Muscle layer of duodenum (tissue), 2 donors: Measurements from ENCODE around the gene HDAC4.

Experiments
- H3K27ac ChIP-seq: one replicate; pipeline ENCODE4 v1.7.0; 2013; ENCODE audit warnings: mild to moderate bottlenecking, low read length
- H3K27me3 ChIP-seq: one replicate; pipeline ENCODE4 v1.7.0; 2013; ENCODE audit warnings: low read depth, mild to moderate bottlenecking, control low read depth, low read length
- H3K36me3 ChIP-seq, 2 donors: one replicate each; pipeline ENCODE4 v1.7.0; 2013; ENCODE audit warnings: low read length in 2 of 2, control low read depth in 1 of 2, mild to moderate bottlenecking in 1 of 2; ENCODE audit not compliant: insufficient read depth in 2 of 2, control insufficient read depth in 1 of 2
- H3K4me1 ChIP-seq, 2 donors: one replicate each; pipeline ENCODE4 v1.7.0; 2013; ENCODE audit warnings: low read length in 2 of 2, mild to moderate bottlenecking in 2 of 2, control low read depth in 1 of 2, moderate library complexity in 1 of 2; ENCODE audit not compliant: insufficient read depth in 2 of 2, control insufficient read depth in 1 of 2
- H3K4me3 ChIP-seq, 2 donors: one replicate each; pipeline ENCODE4 v1.7.0; 2013; ENCODE audit warnings: low read length in 2 of 2, low read depth in 1 of 2, mild to moderate bottlenecking in 1 of 2
- H3K9me3 ChIP-seq, 2 donors: one replicate each; pipeline ENCODE4 v1.7.0; 2013; ENCODE audit warnings: low read length in 2 of 2, control low read depth in 1 of 2, mild to moderate bottlenecking in 1 of 2; ENCODE audit not compliant: control insufficient read depth in 1 of 2
- donor health status: healthy.

The HDAC4 gene

DNA sequence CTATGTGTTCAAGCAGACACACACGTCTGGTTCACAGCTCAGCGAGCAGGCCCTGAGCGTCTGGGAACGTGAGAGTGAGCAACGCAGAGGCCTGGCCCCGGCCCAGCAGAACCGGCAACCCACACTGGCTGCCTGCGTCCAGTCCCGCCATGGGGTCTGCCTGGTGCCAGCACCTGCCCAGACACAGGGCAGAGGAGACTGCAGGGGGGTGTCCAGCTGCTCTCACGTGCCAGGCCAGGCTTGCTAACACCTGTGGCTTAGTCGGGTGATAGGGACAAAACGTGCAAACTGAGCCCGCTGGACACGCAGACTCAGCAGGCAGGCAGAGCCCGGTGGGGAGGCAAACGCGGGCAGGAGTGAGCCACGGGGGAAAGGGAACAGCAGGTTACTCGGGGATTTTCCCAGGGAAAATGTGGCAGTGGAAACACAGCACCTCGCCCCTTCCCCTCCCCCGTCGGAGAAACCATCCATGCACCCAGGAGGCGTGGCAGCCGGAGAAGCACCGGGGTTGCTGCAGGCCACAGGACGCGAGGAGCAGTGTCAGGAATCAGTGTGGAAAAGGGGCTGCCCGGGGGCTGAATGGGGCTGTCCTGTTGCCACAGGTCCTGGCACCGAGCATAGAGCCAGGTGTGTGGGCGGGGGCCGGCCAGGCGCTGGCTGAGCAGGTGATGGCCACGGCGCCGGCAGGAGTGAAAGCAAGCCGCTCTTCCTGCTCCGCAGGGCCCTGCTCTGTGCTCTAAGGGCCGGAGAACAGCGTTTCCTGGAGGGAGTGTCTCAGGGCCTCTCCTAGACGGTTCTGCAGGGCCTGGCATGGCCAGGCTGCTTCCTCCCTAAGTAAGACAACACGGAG lies 154.7 kb downstream of the HDAC4 start:
- no peaks in the 10 kb centered on the region for H3K27me3 ChIP-seq
- no peaks in the 10 kb centered on the region for H3K36me3 ChIP-seq
- H3K27ac ChIP-seq = peak overlapping the region; percentile 3
- no peaks in the 10 kb centered on the region for H3K9me3 ChIP-seq
- H3K4me3 ChIP-seq = no peak overlapping the region
- peaks cover 0 to 39% of the 10 kb centered on the region in 2 donors for H3K4me1 ChIP-seq

DNA sequence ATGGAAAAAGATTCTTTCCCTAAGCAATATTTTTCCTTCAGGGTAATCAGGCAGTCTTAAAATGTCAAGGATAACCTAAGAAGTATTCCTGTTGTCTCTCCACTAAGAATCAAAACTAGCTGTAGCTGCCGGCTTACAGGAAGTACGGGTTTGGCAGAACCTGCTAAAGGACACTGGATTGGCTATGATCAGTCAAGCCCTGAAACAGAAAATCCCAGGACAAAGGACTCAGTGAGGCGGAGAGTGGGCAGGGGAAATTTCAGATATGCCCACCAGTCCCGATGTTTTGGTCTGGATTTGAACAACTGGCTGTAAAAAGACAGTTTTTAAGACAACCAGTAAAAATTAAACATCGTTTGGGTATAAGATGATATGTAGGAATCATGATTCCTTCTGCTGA lies 155.7 kb downstream of the HDAC4 start:
- Histone ChIP-seq H3K27ac (peak overlapping the region; percentile 3), H3K4me3 (no peak overlapping the region), H3K9me3 (no peaks in the 10 kb centered on the region), H3K36me3 (no peaks in the 10 kb centered on the region), H3K27me3 (no peaks in the 10 kb centered on the region), H3K4me1 (peaks cover 4 to 45% of the 10 kb centered on the region in 2 donors)

DNA sequence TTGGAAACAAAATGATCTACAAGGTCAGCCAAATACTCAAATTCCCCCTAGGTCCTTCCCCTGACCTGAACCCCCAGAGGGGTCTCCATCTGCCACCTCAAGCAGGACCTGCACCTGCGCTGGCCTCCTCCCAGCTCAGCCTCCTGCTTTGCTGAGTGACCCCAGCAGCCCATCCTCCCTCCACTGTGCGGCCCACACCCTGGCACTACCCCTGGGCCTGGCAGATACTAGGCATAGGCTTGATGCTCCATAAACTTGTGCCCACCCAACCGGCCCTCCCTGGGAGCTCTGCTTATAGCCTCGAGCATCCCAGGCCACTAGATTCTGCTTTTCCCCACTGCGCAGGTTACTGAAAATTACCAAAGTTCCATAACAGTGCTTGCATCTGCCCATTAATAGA lies 156.2 kb downstream of the HDAC4 start:
- Histone ChIP-seq H3K4me1 (peaks cover 5 to 46% of the 10 kb centered on the region in 2 donors), H3K4me3 (no peak overlapping the region), H3K9me3 (no peaks in the 10 kb centered on the region), H3K27me3 (no peaks in the 10 kb centered on the region), H3K36me3 (no peaks in the 10 kb centered on the region), H3K27ac (no peak overlapping the region)

DNA sequence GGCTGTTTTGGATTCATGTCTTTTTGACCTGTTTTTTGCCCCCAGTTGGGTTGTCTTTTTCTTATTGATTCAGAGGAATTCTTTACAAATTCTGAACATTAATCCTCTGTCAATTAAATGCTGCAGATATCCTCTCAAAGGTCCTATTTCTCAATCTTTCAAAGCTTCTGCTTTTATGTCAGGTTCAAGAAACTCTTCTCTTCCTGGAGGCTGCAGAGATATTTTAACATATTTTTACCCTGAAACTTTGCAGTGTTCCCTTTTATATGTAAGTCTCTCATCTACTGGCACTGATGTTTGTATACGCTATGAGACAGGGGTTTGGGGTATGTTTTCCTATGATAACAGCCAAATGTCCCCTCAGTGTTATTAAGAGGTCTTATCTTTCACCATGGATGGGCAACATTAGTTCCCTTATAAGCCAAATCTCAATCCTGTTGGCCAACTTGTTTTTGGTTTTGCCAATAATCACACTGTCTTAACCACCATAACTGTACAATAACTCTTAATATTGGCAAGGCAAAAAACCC lies 159.3 kb downstream of the HDAC4 start:
- peaks cover 5 to 56% of the 10 kb centered on the region in 2 donors for H3K4me1 ChIP-seq
- H3K27me3 ChIP-seq = no peaks in the 10 kb centered on the region
- no peaks in the 10 kb centered on the region for H3K9me3 ChIP-seq
- H3K4me3 ChIP-seq = no peak overlapping the region
- no peak overlapping the region for H3K27ac ChIP-seq
- H3K36me3 ChIP-seq = no peaks in the 10 kb centered on the region

DNA sequence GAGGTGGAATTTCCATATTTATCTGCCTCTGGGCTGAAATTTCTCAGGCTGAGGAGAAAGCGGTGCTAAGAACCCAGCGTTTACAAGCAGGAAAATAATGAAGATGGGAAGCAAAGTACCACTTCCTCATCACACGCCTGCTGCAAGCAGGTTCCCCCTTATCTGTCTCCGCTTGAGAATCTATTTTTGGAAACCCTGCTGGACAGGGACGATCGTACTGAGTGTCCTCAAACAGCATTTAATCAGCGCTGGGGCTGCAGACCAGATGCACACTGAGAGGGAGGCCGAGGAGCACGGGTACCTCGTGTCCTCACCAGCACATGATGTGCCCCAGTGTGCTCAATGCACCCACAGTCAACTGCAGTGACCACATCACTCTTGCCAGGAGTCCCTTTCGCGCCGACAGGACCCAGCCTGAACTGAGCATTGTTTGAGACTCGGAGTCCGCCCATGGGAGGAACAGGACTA lies 160.4 kb downstream of the HDAC4 start:
- peaks cover 5 to 53% of the 10 kb centered on the region in 2 donors for H3K4me1 ChIP-seq
- H3K4me3 ChIP-seq = peak overlapping the region; percentile 18 to 32
- H3K27ac ChIP-seq = no peak overlapping the region
- H3K9me3 ChIP-seq = no peaks in the 10 kb centered on the region
- H3K27me3 ChIP-seq = no peaks in the 10 kb centered on the region
- no peaks in the 10 kb centered on the region for H3K36me3 ChIP-seq

DNA sequence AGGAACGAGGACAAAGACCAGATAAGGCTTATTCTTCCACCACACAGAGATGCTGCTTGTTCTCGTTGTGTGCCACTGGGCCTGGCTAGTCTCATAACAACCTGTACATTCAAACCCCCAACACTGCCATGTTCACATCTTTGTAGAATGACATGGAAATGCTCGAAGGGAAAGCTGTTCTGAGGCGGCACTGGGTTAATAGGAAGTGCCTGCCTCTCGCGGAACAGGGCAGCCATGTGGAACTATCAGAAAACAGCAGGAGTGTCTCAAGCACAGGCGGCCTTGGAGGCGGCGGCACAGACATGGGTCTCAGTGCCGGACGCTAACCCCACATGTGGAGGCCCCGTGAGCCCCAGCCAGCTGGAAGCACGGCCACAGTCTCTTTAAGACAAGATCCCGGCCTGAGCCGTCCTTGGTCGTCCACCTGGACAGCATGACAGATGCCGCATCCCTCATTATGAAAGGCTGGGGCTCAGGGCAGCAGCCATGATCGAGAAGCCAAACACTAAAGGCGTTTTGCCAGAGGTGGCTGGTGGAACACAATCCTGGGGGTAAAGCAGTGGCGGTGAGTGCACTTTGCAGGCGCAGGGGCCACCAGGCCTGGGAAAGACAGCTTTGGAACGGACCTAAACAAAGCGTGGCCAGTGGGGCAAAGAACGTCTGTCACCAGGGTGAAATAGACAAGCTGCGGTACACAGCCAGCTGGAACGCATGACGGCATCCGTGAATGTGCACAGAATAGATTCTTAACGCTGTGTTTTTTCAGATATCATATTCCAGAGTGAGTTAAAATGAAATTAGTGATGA lies 161.0 kb downstream of the HDAC4 start:
- peak overlapping the region; percentile 58 for H3K27ac ChIP-seq
- peak overlapping the region; percentile 18 to 32 for H3K4me3 ChIP-seq
- no peaks in the 10 kb centered on the region for H3K27me3 ChIP-seq
- no peaks in the 10 kb centered on the region for H3K36me3 ChIP-seq
- H3K9me3 ChIP-seq = no peaks in the 10 kb centered on the region
- H3K4me1 ChIP-seq = peaks cover 5 to 50% of the 10 kb centered on the region in 2 donors

DNA sequence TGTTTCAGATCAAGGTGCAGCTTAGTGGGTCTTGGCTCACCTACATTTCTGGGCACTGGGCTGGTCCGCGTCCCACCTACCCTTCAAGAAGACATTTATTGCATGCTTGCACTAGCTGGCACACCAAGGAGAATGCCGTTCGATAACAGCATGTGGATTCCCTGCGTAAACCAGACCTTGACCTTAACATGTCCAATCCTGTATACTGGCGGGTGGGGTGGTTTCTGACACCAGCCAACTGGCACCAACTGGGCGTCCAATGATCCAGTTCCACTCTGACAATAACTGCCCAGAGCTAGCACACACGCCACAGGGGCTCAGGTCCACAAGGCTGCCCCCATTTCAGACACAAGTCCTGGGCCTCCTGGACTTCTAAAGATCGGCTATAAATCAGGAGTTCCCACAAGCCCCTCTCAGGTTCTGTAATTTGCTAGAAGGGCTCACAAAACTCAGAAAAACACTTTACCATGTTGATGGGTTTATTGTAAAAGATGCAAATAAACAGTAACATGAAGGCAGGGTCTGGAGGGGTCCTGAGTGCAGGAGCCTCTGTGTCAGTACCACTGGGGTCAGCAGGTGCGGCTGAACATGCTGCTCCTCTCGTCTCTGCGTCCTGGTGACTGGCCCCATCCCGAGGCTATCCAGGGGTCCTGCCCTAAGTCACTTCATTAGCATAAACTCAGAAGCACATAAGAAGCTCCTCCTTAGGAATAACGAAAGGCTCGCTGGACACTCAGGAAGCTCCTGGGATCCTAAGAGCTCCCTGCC lies 161.8 kb downstream of the HDAC4 start:
- Histone ChIP-seq H3K27ac (peak overlapping the region; percentile 58), H3K4me1 (peaks cover 5 to 43% of the 10 kb centered on the region in 2 donors), H3K4me3 (no peak overlapping the region), H3K27me3 (no peaks in the 10 kb centered on the region), H3K36me3 (no peaks in the 10 kb centered on the region), H3K9me3 (no peaks in the 10 kb centered on the region)

DNA sequence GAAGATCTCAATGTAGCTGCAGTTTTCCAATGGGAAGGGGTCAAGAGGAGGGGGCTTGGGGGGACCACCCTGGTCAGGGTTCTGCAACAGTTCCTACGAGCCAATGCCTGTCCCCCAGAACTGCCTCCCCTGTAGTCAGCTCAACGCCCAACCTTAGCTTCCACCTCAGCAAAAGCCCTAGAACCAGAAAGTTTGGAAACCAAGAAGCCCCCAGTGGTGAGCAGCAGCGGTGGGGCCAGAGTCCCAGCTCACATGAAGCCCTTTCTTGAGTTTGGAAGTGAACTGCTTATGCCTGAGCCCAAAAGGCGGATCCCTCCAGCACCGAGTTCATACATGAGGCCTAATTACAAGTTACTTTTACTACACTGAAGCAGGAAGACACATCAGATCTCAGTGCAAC lies 162.4 kb downstream of the HDAC4 start:
- Histone ChIP-seq H3K36me3 (no peaks in the 10 kb centered on the region), H3K27ac (no peak overlapping the region), H3K27me3 (no peaks in the 10 kb centered on the region), H3K4me1 (peaks cover 5 to 44% of the 10 kb centered on the region in 2 donors), H3K4me3 (no peak overlapping the region), H3K9me3 (no peaks in the 10 kb centered on the region)

DNA sequence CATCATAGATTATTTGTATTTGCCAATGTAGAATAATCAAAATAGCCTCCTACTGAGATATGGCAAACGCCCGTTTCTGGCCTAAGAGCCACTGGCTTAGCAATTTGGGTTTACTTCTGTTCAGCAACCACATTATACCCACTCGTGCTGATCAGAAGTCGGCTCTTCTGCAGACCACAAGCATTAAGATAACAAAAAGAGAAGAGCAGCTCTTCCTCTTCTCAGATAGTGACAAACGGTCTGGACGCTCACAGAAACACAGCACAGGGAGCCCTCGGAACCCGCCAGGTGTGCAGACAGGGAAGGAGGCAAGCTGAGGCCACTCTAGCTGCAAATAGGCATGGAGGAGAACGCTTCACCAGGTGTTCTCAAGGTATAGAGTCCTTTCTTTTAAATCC lies 164.0 kb downstream of the HDAC4 start:
- Histone ChIP-seq H3K4me1 (peaks cover 5 to 47% of the 10 kb centered on the region in 2 donors), H3K27ac (no peak overlapping the region), H3K9me3 (no peaks in the 10 kb centered on the region), H3K36me3 (no peaks in the 10 kb centered on the region), H3K4me3 (no peak overlapping the region), H3K27me3 (no peaks in the 10 kb centered on the region)

DNA sequence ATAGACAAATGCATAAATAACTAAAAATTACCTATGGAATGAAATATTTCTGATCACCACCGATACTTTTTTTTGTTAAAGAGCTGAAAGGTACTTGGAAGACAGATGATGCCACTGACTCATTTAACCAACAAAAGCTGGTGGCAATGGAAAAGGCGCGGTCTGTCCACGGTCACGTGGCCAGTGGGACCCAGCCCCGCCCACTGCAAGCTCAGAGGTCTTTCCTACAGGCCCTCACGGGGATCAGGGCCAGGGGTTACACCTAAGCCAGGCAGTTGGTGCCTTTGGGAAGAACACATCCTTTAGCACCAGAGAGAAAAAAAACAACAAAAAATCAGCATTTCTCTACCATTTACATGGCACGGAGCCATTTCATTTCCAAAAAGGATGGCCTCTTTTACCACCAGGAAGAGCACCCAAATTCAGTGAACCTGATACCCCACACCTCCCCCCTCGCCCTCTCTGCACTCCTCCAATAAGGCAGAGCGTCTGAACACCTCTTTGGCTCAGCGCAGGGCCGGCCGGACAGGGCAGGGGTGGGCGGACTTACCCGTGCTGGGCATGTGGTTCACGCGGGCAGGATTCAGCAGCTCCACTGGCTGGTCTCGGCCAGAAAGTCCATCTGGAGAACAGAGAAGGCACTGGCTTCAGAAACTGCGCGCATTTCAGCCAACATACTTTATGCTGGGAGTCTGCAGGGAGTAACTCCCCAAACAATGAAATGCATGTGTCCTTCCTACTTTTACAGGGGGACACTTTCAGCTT lies 164.6 kb downstream of the HDAC4 start:
- Histone ChIP-seq H3K36me3 (no peaks in the 10 kb centered on the region), H3K9me3 (no peaks in the 10 kb centered on the region), H3K4me1 (peaks cover 5 to 47% of the 10 kb centered on the region in 2 donors), H3K27me3 (no peaks in the 10 kb centered on the region), H3K27ac (no peak overlapping the region), H3K4me3 (no peak overlapping the region)
